Upper lobe of left lung (tissue), 4 donors: ENCODE measurements around the gene REV3L.

Experiments
- CTCF ChIP-seq, 6 experiments: fragments of 450-650 bp in 4 of 6; fragments of 200-600 bp in 2 of 6; sonication (generic) in 2 of 6; IDR thresholded peaks; one replicate each; pipeline ENCODE4 v1.5.1; 2016 to 2019; ENCODE audit warnings: antibody characterized with exemption in 6 of 6
- EP300 ChIP-seq, 4 donors: sonication (generic); formaldehyde crosslinking; IDR thresholded peaks; one replicate each; pipeline ENCODE4 v1.5.1; 2017; ENCODE audit warnings: antibody characterized with exemption in 4 of 4, control low read depth in 2 of 4
- POLR2A ChIP-seq, 4 donors: fragments of 450-650 bp; IDR thresholded peaks; one replicate each; pipeline ENCODE4 v1.5.1; 2016 to 2017; ENCODE audit warnings: antibody characterized with exemption in 4 of 4, mild to moderate bottlenecking in 2 of 4

- TF ChIP-seq CTCF (IDR thresholded peaks at IDR 0.05): no peak
- TF ChIP-seq POLR2A (IDR thresholded peaks at IDR 0.05): no peak
- no peak for TF ChIP-seq EP300 (IDR thresholded peaks at IDR 0.05)
These were observed 145.2 kb downstream of the REV3L start for GRCh38 chr6:111337829-111338236.
